Fibroblast of the aortic adventitia (primary cell): ENCODE measurements around the gene PGLYRP3. TPM values are rescaled to one million over a fixed set of nuclear protein-coding genes. Genes with fewer than 3 reads are reported as not detected.

ENCODE experiments used
- DNase-seq: peaks from one replicate; pipeline ENCODE4 v3.0.0-alpha.2; 2010; ENCODE audit warnings: low read depth
- H3K4me3 ChIP-seq: 2 replicates; pipeline ENCODE4 v1.5.1; 2011; ENCODE audit warnings: low read depth, mild to moderate bottlenecking, control low read depth, low read length, moderate library complexity
- total RNA-seq: library from RNA; depleted of rRNA; stranded (reverse); fragments of >200 nt; gene quantifications from 2 replicates; pipeline ENCODE4 v1.2.3, GENCODE V29; 2012; ENCODE audit warnings: low replicate concordance
- TF ChIP-seq, protein P1 (sequence below): IDR thresholded peaks from 2 replicates; pipeline ENCODE4 v1.5.1; 2011; ENCODE audit warnings: mild to moderate bottlenecking, low read length, control low read depth, inconsistent platforms; ENCODE audit not compliant: insufficient read depth

PGLYRP3 gene
- total RNA-seq, 1 donor = not detected

DNA sequence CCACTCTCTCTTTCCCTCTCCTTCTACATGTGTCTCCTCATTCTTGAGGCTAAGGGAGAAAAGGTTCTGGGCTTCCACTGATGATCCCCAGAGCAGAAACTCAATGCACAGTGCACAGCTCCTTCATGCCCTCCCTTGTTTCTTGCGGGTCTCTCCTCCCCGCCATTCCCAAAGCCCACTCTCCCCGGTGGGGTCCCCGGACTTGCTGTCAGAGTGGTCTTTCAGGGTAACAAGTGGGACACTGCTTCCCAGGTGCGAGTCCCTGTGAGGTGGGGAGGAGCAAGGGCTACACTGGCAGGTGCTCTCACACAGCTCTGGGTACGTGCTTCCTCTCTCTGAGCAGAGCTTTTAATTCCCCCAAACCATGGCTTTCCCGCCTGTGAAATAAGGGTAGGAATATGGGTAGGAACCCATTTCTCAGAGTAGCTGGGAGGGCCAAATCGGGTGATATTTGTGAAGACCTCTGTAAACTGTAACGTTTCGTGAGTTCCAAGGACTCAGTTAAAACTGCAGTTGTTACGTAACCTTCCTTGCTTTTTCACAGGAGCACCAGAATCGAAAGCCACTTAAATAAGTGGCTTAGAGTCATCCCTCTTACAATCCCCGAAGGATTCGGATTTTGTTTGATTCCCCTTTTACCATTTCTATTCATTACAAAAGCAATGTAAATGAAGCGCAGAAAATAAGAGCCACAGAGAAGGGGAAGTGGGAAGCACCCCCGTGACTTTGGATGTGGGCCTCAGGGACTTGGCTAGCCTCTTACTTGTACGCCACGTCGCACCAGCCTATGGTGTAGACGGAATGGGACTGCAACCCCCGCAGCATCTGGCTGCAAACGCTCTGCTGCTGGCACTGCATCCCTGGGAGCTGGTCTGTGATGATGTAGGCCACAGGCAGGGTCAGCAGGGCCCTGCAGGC lies 6.2 kb downstream of the PGLYRP3 start:
- no peak overlapping the region for H3K4me3 ChIP-seq
- TF ChIP-seq, protein P1, sequence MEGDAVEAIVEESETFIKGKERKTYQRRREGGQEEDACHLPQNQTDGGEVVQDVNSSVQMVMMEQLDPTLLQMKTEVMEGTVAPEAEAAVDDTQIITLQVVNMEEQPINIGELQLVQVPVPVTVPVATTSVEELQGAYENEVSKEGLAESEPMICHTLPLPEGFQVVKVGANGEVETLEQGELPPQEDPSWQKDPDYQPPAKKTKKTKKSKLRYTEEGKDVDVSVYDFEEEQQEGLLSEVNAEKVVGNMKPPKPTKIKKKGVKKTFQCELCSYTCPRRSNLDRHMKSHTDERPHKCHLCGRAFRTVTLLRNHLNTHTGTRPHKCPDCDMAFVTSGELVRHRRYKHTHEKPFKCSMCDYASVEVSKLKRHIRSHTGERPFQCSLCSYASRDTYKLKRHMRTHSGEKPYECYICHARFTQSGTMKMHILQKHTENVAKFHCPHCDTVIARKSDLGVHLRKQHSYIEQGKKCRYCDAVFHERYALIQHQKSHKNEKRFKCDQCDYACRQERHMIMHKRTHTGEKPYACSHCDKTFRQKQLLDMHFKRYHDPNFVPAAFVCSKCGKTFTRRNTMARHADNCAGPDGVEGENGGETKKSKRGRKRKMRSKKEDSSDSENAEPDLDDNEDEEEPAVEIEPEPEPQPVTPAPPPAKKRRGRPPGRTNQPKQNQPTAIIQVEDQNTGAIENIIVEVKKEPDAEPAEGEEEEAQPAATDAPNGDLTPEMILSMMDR = no peak
- DNase-seq = no peak

DNA sequence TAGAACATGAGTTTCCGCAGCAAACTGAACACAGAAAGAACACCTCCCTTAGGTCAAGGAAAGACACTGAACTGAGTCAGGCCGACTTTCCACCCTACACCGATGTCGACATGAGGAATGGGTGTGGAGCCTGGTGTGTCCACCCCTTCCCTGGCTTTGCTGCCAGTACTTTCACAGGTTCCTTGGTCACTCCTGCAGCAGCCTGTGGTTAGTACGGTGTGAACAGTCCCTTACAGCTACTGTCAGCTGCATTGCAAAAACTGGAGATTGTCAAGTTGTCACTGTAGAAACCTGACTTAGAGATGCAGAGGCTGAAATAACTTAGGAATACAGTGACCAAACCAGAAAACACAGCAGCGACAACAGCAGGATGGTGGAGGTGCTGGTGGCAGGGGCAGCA lies 7.1 kb downstream of the PGLYRP3 start:
- no peak for DNase-seq
- TF ChIP-seq, protein P1 = no peak
- no peak overlapping the region for H3K4me3 ChIP-seq

GRCh38 chr1:153302308-153302707 lies 10.4 kb downstream of the PGLYRP3 start:
- DNase-seq = no peak
- H3K4me3 ChIP-seq = no peak overlapping the region
- TF ChIP-seq, protein P1 = no peak

GRCh38 chr1:153293851-153294250 lies 18.9 kb downstream of the PGLYRP3 start:
- H3K4me3 ChIP-seq = no peak overlapping the region
- DNase-seq = no peak
- TF ChIP-seq, protein P1 = no peak

GRCh38 chr1:153293480-153293775 lies 19.3 kb downstream of the PGLYRP3 start:
- TF ChIP-seq, protein P1 = no peak

DNA sequence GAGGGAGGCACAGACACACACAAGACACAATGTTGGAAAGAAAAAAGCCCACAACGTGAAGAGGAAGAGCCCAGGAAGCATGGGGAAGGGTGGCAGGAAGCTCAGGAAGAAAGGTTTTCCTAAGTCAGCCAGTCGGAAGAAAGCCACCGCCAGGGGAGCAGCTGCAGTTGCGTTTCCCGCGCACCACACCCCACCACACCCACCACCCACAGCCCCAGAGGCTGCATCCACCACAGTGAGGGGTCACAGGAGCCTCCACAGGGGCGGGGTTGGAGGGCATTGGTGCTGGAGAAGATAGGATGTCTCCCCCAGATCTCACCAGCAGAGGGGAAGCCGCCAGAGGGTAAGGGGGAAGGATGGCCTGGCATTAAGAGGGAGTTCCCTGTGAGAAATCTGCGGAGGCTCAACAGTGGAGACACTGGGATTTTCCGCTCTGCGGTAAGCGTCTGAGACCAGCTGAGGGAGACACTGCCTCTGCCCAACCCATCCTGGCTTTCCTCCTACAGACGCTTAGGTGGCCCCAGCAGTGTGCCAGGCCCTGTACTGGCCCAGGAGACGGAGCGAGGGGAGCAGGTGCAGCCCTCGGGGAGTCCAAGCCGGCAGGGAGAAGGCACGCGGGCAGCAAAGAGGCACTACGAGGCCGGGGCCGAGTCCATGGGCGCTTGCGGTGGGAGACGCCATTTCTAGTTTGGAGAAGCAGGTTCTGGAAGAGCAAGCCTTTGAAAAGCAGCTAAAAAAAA lies 19.8 kb downstream of the PGLYRP3 start:
- no peak for DNase-seq
- TF ChIP-seq, protein P1 = no peak
- no peak overlapping the region for H3K4me3 ChIP-seq

More at GRCh38 chr1:153293480-153293775, 19.3 kb downstream of the PGLYRP3 start:
- no peak for DNase-seq
- H3K4me3 ChIP-seq = no peak overlapping the region
